B cell (primary cell): ENCODE measurements around the gene ATAT1. TPM values are rescaled to one million over a fixed set of nuclear protein-coding genes. Genes with fewer than 3 reads are reported as not detected.

Experiments
- ATAC-seq: fragments of 200-7000 bp; cut with Tn5 transposase; one replicate; pipeline ENCODE4 v1.10.0; 2021; ENCODE audit warnings: low read depth, mild to moderate bottlenecking, moderate number of reproducible peaks, moderate library complexity
- CTCF ChIA-PET: fragments of 350-600 bp; sonication (Branson Sonifier 250); formaldehyde crosslinking; loops from one replicate; lab custom pipeline; 2021; ENCODE audit warnings: antibody characterized with exemption, inconsistent platforms; lab: Charles Lee
- POLR2A ChIA-PET: fragments of 350-600 bp; sonication (Branson Sonifier 250); formaldehyde crosslinking; loops from one replicate; lab custom pipeline; 2021; ENCODE audit warnings: antibody characterized with exemption; lab: Charles Lee
- DNase-seq: peaks from one replicate; pipeline ENCODE4 v3.0.0; 2013
- H2AFZ ChIP-seq: 2 replicates; pipeline ENCODE4 v1.6.1; 2012; ENCODE audit warnings: mild to moderate bottlenecking, low read depth, low read length; ENCODE audit not compliant: insufficient read depth, poor library complexity, severe bottlenecking
- H3K27ac ChIP-seq, 2 donors: 1 replicate in 1 of 2; 2 replicates in 1 of 2; pipeline ENCODE4 v1.5.1; 2012 to 2013; ENCODE audit warnings: low read length in 2 of 2, mild to moderate bottlenecking in 2 of 2, moderate library complexity in 1 of 2
- H3K27me3 ChIP-seq, 4 experiments: fragments of 200-600 bp in 1 of 4; sonication (generic) in 1 of 4; replicated peaks in 1 of 4; 1 replicate in 2 of 4; 2 replicates in 2 of 4; pipeline versions ENCODE4 v1.6.1 to v1.7.0; 2013 to 2016; ENCODE audit warnings: low read length in 3 of 4, mild to moderate bottlenecking in 2 of 4, mixed read lengths in 1 of 4, moderate library complexity in 1 of 4; ENCODE audit not compliant: insufficient read depth in 4 of 4, control insufficient read depth in 3 of 4; ENCODE audit errors: control extremely low read depth in 1 of 4
- H3K36me3 ChIP-seq, 2 experiments: replicated peaks in 1 of 2; 1 replicate in 1 of 2; 2 replicates in 1 of 2; pipeline versions ENCODE4 v1.6.1 to v1.7.1; 2013; ENCODE audit warnings: low read length in 1 of 2; ENCODE audit not compliant: insufficient read depth in 2 of 2, control insufficient read depth in 1 of 2; ENCODE audit errors: control extremely low read depth in 1 of 2, extremely low read depth in 1 of 2
- H3K4me1 ChIP-seq, 2 donors: fragments of 200-600 bp in 1 of 2; sonication (generic) in 1 of 2; 1 replicate in 1 of 2; 2 replicates in 1 of 2; pipeline versions ENCODE4 v1.5.1 to v1.6.1; 2013 to 2017; ENCODE audit warnings: low read length in 2 of 2; ENCODE audit not compliant: control insufficient read depth in 2 of 2, insufficient read depth in 2 of 2
- H3K4me2 ChIP-seq: replicated peaks from 2 replicates; pipeline ENCODE3; 2012; ENCODE audit warnings: mild to moderate bottlenecking, low read depth, low read length; ENCODE audit not compliant: poor library complexity, severe bottlenecking
- H3K4me3 ChIP-seq, 5 experiments: fragments of 200-600 bp in 1 of 5; sonication (generic) in 1 of 5; 1 replicate in 3 of 5; 2 replicates in 2 of 5; pipeline versions ENCODE4 v1.5.1 to v1.7.0; 2011 to 2016; ENCODE audit warnings: low read length in 4 of 5, mild to moderate bottlenecking in 4 of 5, low read depth in 2 of 5, control low read depth in 1 of 5, moderate library complexity in 1 of 5; ENCODE audit not compliant: insufficient read depth in 1 of 5; ENCODE audit errors: control extremely low read depth in 1 of 5, extremely low read depth in 1 of 5
- H3K79me2 ChIP-seq: fragments of 200-600 bp; sonication (generic); one replicate; pipeline ENCODE4 v1.6.0; 2016; ENCODE audit warnings: low read length; ENCODE audit not compliant: control insufficient read depth, insufficient read depth
- H3K9ac ChIP-seq: fragments of 200-600 bp; sonication (generic); 2 replicates; pipeline ENCODE4 v1.6.1; 2017; ENCODE audit warnings: mild to moderate bottlenecking, low read length, moderate library complexity
- H3K9me3 ChIP-seq, 3 donors: one replicate each; pipeline versions ENCODE4 v1.6.1 to v1.7.1; 2013; ENCODE audit warnings: low read length in 2 of 3; ENCODE audit not compliant: control insufficient read depth in 2 of 3, insufficient read depth in 1 of 3; ENCODE audit errors: control extremely low read depth in 1 of 3
- H4K20me1 ChIP-seq: 2 replicates; pipeline ENCODE4 v1.6.0; 2012; ENCODE audit warnings: mild to moderate bottlenecking, low read length; ENCODE audit not compliant: insufficient read depth, control insufficient read depth, poor library complexity, severe bottlenecking
- H3K27ac Mint-ChIP-seq: one replicate; pipeline ENCODE4 v1.8.0; 2021; ENCODE audit warnings: mixed read lengths
- H3K27me3 Mint-ChIP-seq: one replicate; pipeline ENCODE4 v1.8.0; 2021; ENCODE audit warnings: mixed read lengths
- H3K4me1 Mint-ChIP-seq: one replicate; pipeline ENCODE4 v1.8.0; 2021; ENCODE audit warnings: mixed read lengths
- H3K4me3 Mint-ChIP-seq: one replicate; pipeline ENCODE4 v1.8.0; 2021; ENCODE audit warnings: mixed read lengths
- H3K9me3 Mint-ChIP-seq: one replicate; pipeline ENCODE4 v1.8.0; 2022; ENCODE audit warnings: mixed read lengths; ENCODE audit not compliant: insufficient read depth
- CTCF ChIP-seq: fragments of 200-600 bp; IDR thresholded peaks from one replicate; pipeline ENCODE4 v1.8.0; 2022; ENCODE audit warnings: antibody characterized with exemption, mild to moderate bottlenecking
- EZH2 ChIP-seq: IDR thresholded peaks from 2 replicates; pipeline ENCODE4 v1.6.1; 2012; ENCODE audit warnings: borderline replicate concordance, low read depth, mild to moderate bottlenecking, moderate library complexity, low read length; ENCODE audit not compliant: insufficient read depth, poor library complexity, severe bottlenecking
- WGBS: methylation state at CpG from one replicate; pipeline ENCODE4 v1.1.5; 2013; ENCODE audit warnings: missing lambda C conversion rate; ENCODE audit not compliant: insufficient coverage; 5-methylcytosine and 5-hydroxymethylcytosine counted together
- intact Hi-C: fragments of 100-400 bp; cut with micrococcal nuclease; formaldehyde crosslinking; loops from one replicate; pipeline ENCODE4 v1.10.0; 2022
- polyA plus RNA-seq: library from polyadenylated mRNA; depleted of rRNA; stranded (reverse); fragments of >200 nt; gene quantifications from 2 replicates; pipeline ENCODE4 v1.2.3, GENCODE V29; 2012
- total RNA-seq, 2 donors: library from RNA; stranded (reverse); fragments of 120-200 nt in 1 of 2; gene quantifications; 1 replicate in 1 of 2; 2 replicates in 1 of 2; pipeline versions ENCODE4 v1.2.3 to v1.2.4, GENCODE V29; 2013 to 2022

The ATAT1 gene
- total and polyA plus RNA-seq, 2 donors (not counting 1 experiment from before 2014, with no cell fraction given): 15.7 to 21.5 TPM

GRCh38 chr6:30578051-30578450 is 48.6 kb upstream of the ATAT1 start:
- no peak overlapping the region for H2AFZ ChIP-seq
- no peak overlapping the region for H3K4me3 Mint-ChIP-seq
- POLR2A ChIA-PET: no interaction called here
- peaks cover 57% of the 10 kb centered on the region for H3K79me2 ChIP-seq
- DNase-seq (no peak), ATAC-seq (no peak)
- intact Hi-C loops: no loop called here
- peaks cover 2 to 66% of the 10 kb centered on the region in 2 experiments for H3K36me3 ChIP-seq
- H3K4me2 ChIP-seq: no peak overlapping the region
- TF ChIP-seq CTCF: no peak
- TF ChIP-seq EZH2: no peak
- H3K27me3 Mint-ChIP-seq: no peaks in the 10 kb centered on the region
- no peaks in the 10 kb centered on the region for H3K27me3 ChIP-seq
- no peak overlapping the region for H3K27ac Mint-ChIP-seq
- CTCF ChIA-PET: interaction anchor here (1.1 to 3.7 kb wide), 5 partner anchors 19 to 95 kb away, joined by 3 to 22 read pairs (median 11); no protein-coding TSS in a partner anchor
- no peaks in the 10 kb centered on the region for H3K9me3 Mint-ChIP-seq
- peaks cover 6 to 8% of the 10 kb centered on the region in 2 donors for H3K4me1 ChIP-seq
- H3K9ac ChIP-seq: no peak overlapping the region
- peaks cover 37% of the 10 kb centered on the region for H4K20me1 ChIP-seq
- no peaks in the 10 kb centered on the region for H3K9me3 ChIP-seq
- no peak overlapping the region for H3K4me3 ChIP-seq
- WGBS: 100% methylated on average over 4 of the region's 8 CpGs
- H3K27ac ChIP-seq: no peak overlapping the region
- H3K4me1 Mint-ChIP-seq: peaks cover 22% of the 10 kb centered on the region

GRCh38 chr6:30583921-30584320 is 42.8 kb upstream of the ATAT1 start:
- Mint-ChIP-seq H3K4me3 (no peak overlapping the region), H3K27ac (no peak overlapping the region), H3K4me1 (no peaks in the 10 kb centered on the region), H3K27me3 (no peaks in the 10 kb centered on the region), H3K9me3 (no peaks in the 10 kb centered on the region)
- H3K4me2 ChIP-seq: no peak overlapping the region
- DNase-seq (no peak), ATAC-seq (no peak)
- 100% methylated on average over 5 of the region's 5 CpGs for WGBS
- peaks cover 11% of the 10 kb centered on the region for H4K20me1 ChIP-seq
- H3K79me2 ChIP-seq: peaks cover 19% of the 10 kb centered on the region
- no peaks in the 10 kb centered on the region for H3K9me3 ChIP-seq
- H3K4me1 ChIP-seq: no peaks in the 10 kb centered on the region
- H3K27ac ChIP-seq: no peak overlapping the region
- intact Hi-C loops: no loop called here
- no peak overlapping the region for H3K4me3 ChIP-seq
- no peak for TF ChIP-seq EZH2
- H3K36me3 ChIP-seq: peaks cover 4 to 85% of the 10 kb centered on the region in 2 experiments
- H3K9ac ChIP-seq: no peak overlapping the region
- CTCF ChIA-PET: interaction anchor here (1.3 to 3.9 kb wide), 3 partner anchors 14 to 104 kb away, joined by 4 to 17 read pairs (median 7); no protein-coding TSS in a partner anchor
- POLR2A ChIA-PET: no interaction called here
- no peak overlapping the region for H2AFZ ChIP-seq
- no peaks in the 10 kb centered on the region for H3K27me3 ChIP-seq
